Activated CD8-positive, alpha-beta memory T cell treated with anti-CD3 and anti-CD28 coated beads, Interleukin-2, amount 50 U/mL, for 1 hour (primary cell): ENCODE measurements around the gene COG4.
A peak's percentile ranks its signal among the peaks of the same experiment; 100 is the strongest.
"Not testable (repeated sequence)": the region's sequence is repeated elsewhere in the genome, so short reads cannot be mapped to it uniquely, and the experiment has no call there.

ENCODE experiments used
- DNase-seq: peaks from one replicate; pipeline ENCODE4 v3.0.0-alpha.2; 2020; ENCODE audit errors: extremely low read depth

The COG4 gene

GRCh38 chr16:70527315-70527996 lies 4.1 kb upstream of the COG4 start:
- no peak for DNase-seq

GRCh38 chr16:70526403-70526802 lies 3.0 kb upstream of the COG4 start:
- DNase-seq, result no peak

GRCh38 chr16:70524399-70524825 lies 1.1 kb upstream of the COG4 start:
- DNase-seq, result not testable (repeated sequence)

- peak; percentile 46 for DNase-seq
Measured at GRCh38 chr16:70523743-70524398, 517 bp upstream of the COG4 start, which contains the start of gene SF3B3. Gene SF3B3, plus strand, starts transcription at chr16:70523816. Its CDS starts 2,841 bp downstream, at chr16:70526657.

GRCh38 chr16:70522216-70523075 lies 908 bp downstream of the COG4 start:
- DNase-seq, result no peak

GRCh38 chr16:70520612-70521297 lies 2.6 kb downstream of the COG4 start:
- DNase-seq, result no peak

- DNase-seq, result no peak
Measured at GRCh38 chr16:70512456-70512855, 10.9 kb downstream of the COG4 start.

- DNase-seq, result no peak
Measured at GRCh38 chr16:70511833-70512232, 11.5 kb downstream of the COG4 start.

GRCh38 chr16:70510216-70510615 lies 13.1 kb downstream of the COG4 start:
- no peak for DNase-seq

- DNase-seq, result no peak
Measured at GRCh38 chr16:70508752-70509151, 14.6 kb downstream of the COG4 start.

- no peak for DNase-seq
Measured at GRCh38 chr16:70496513-70496912, 26.8 kb downstream of the COG4 start.

- DNase-seq, result no peak
Measured at GRCh38 chr16:70495425-70496182, 27.8 kb downstream of the COG4 start.

GRCh38 chr16:70494777-70495176 lies 28.6 kb downstream of the COG4 start:
- no peak for DNase-seq

- DNase-seq, result no peak
Measured at GRCh38 chr16:70494202-70494770, 29.1 kb downstream of the COG4 start.

- DNase-seq, result no peak
Measured at GRCh38 chr16:70493802-70494201, 29.6 kb downstream of the COG4 start.

GRCh38 chr16:70490261-70490660 lies 33.1 kb downstream of the COG4 start:
- DNase-seq, result no peak

GRCh38 chr16:70484867-70485266 lies 38.5 kb downstream of the COG4 start:
- DNase-seq, result no peak

GRCh38 chr16:70483426-70483825 lies 39.9 kb downstream of the COG4 start:
- DNase-seq, result no peak

- DNase-seq, result no peak
Measured at GRCh38 chr16:70482624-70483023, 40.7 kb downstream of the COG4 start.

GRCh38 chr16:70481929-70482536 lies 41.3 kb downstream of the COG4 start:
- DNase-seq, result no peak
